Hematopoietic multipotent progenitor cell treated with erythropoietin and hydrocortisone succinate and interleukin-3 and kit ligand, for 17 days (in vitro differentiated cells): Measurements from ENCODE around the gene SYNE4.
"Not testable (repeated sequence)": the region's sequence is repeated elsewhere in the genome, so short reads cannot be mapped to it uniquely, and the experiment has no call there.

ENCODE experiments used
- DNase-seq: peaks from one replicate; pipeline ENCODE4 v3.0.0-alpha.2; 2015; ENCODE audit warnings: low spot score

SYNE4 gene

GRCh38 chr19:35990771-35991730 is 17.6 kb downstream of the SYNE4 start:
- no peak for DNase-seq

DNA sequence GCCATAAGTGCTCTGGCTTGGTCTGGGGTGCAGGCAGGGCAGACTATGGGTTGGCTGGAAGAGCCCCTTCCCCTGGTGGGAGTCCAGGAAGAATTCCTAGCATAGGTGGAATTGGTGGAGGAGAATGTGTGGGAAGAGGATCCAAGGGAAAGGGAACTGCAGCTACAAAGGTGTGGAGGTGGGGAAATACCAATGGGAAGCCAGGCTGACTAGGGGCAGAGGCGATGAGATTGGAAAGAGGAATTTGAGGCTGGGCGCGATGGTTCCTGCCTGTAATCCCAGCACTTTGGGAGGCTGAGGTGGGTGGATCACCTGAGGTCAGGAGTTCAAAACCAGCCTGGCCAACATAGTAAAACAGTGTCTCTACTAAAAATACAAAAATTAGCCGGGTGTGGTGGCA is 18.5 kb downstream of the SYNE4 start:
- DNase-seq = no peak

- no peak for DNase-seq
These were observed 19.8 kb downstream of the SYNE4 start for GRCh38 chr19:35988824-35989223.

DNA sequence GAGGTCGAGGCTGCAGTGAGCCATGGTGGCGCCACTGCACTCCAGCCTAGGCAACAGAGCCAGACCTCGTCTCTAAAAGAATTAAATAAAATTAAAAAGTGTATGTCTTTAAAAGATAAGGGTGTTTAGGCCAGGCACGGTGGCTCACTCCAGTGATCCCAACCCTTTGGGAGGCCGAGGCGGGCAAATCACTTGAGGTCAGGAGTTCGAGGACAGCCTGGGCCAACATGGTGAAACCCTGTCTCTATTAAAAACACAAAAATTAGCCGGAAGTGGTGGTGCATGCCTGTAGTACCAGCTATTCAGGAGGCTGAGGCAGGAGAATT is 21.1 kb downstream of the SYNE4 start:
- no peak for DNase-seq

GRCh38 chr19:35986664-35987570 is 21.7 kb downstream of the SYNE4 start:
- no peak for DNase-seq

DNA sequence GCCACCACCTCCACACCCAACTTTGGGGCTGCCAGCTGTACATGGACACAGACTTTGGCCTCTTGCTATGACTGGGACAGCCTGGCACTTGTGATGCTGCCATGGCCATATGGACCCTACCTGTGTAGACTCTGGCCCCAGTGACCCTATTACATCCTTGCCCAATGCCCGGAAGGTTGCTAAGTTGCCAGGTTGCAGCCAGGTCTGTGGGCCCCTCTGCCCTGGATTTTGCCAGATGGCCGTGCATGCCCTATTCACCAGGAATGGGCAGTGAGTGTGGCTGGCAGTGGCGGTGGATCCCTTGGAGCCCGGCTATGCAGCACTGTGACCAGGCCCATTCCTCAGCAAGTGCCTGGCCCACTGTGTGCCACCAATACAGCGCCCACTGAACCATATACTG is 22.5 kb downstream of the SYNE4 start:
- no peak for DNase-seq

DNA sequence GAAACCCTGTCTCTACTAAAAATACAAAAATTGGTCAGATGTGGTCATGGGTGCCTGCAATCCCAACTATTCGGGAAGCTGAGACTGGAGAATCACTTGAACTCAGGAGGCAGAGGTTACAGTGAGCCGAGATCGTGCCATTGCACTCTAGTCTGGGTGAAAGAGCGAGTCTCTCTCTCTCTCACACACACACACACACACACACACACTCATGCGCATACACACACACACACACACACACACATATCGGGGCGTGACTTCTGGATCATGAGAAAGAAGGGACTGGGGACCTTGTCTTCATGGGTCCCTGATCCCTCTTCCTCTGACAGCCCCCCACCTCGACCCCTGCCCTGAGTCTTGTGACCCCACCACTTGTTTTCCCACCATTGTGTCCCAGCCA is 25.4 kb downstream of the SYNE4 start:
- DNase-seq = no peak

DNA sequence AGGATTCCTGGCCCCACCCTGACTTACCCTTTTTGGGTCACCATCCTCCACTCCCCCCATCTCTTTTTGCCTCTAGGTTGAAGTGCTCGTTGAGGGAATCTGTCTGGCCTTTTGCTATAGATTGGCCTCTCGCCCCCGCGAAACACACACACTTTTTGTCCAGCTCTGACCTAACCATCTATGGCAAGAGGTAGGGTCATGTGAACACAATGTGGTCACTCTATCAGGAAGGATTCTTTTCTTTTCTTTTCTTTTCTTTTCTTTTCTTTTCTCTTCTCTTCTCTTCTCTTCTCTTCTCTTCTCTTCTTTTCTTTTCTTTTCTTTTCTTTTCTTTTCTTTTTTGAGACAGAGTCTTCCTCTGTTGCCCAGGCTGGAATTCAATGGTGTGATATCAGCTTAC is 27.6 kb downstream of the SYNE4 start:
- DNase-seq = not testable (repeated sequence)

GRCh38 chr19:35978832-35979365 is 29.7 kb downstream of the SYNE4 start:
- DNase-seq = no peak

GRCh38 chr19:35978271-35978670 is 30.3 kb downstream of the SYNE4 start:
- no peak for DNase-seq

DNA sequence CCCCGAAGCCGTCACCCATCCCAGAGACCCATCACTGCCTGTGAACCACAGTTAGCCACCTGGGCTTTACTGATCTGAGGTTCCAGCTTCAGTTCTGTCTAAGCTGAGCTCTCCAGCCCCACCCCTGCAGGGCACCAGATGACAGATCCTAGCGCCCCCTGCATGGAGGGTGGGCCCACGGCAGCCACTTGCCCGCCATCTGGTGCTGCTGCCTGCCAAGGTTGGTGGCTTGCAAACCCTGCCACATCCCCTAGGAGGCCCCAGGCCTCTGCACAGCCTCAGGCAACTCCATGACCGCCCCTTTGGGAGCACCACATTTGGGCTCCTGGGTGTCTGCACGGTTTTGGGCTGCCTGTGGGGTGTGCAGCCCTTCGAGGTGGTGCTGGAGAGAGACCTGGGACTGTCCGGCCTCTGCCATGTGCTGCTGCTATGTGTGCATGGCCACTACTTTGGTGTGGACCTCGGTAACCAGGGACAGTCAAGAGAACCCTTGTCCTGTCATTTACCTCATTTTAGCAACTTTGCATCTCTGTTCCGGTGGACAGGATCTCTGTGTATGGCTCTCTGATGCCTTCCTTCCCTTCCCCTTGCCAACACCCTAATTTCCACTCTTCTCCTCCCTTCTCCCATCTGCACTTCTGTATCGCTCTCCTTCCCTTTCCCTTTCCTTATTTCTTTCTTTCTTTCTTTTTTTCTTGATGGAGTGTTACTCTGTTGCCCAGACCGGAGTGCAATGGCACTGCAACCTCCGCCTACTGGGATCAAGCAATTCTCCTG is 31.0 kb downstream of the SYNE4 start:
- no peak for DNase-seq

DNA sequence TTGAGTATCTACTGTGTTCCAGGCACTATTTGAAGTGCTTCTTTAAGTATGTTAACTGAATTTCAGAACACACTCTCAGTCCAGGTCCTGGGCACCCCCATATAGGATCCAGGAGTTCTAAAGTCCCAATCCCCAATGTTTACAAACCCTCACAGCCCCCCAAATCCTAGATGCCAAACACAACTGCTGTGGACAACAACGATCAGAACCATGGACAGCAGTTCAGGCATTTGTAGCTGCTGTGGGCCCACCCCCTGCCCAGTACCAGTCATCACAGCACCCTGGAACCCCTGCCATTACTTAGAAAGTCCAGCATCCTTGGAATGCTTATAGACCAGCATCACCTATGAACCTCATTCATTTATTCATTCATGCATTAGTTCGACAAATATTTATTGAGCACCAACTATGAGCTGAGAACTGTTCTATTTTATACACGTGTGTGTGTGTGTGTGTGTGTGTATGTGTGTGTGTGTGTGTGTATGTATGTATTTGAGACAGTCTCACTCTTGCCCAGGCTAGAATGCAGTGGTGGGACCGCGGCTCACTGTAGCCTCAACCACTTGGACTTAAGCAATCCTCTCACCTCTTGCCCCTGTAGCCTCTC is 32.9 kb downstream of the SYNE4 start:
- DNase-seq = no peak

DNA sequence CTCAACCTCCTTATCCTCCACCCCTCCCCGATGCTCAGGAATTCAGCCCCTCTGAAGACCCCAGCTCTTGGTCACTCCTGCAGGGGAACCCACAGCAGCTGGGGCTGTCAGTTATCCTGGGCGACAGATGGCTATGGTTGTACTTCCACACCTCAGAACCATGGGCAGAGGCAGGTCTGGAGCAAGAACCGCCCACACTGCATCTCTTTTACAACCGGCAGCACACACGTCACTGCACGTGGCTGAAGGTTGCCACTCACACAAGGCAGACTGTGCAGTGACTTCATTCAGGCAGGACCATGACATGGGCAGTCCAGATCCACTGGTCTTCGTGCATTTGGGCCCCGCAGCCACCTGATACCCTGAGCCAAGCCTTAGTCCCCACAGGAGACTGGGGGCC is 35.1 kb downstream of the SYNE4 start:
- DNase-seq = no peak

DNA sequence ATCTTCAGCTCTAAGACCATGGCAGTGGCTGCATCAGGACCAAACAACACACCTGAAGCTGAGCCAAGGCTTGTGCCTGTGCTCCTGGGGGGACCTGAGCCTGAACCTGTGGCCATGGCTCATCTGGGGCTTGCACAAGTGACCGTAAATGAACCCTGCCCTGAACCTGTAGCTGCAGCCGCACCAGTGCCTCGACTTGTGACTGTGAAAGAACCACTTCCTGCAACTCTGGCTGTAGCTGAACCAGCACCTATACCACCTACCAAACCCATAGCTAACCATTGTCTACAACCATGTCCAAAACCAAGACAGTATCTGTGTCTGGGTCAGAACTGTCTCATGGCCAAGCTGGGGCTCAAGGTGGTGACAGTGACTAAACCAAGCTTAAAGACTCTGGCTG is 41.8 kb downstream of the SYNE4 start:
- DNase-seq = no peak

GRCh38 chr19:35963514-35963913 is 45.1 kb downstream of the SYNE4 start:
- no peak for DNase-seq

GRCh38 chr19:35960432-35960972 is 48.1 kb downstream of the SYNE4 start:
- DNase-seq = no peak

DNA sequence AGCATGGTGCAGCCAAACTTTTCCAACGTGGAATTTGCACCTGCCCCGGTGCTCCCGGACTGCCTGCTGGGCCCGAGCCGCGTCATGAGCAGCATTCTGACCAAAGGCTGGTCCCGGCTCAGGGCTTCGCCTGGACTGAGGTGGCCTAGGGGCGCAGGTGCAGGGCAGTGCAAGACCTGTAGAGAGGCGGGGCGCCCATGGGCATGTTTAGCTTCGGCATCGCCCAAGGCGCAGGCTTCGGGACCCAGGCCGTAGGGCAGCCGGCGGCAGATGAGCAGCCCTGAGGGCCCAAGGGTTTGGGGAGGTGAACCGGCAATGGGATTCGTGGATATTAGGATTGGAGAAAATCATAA is 48.7 kb downstream of the SYNE4 start:
- DNase-seq = no peak

DNA sequence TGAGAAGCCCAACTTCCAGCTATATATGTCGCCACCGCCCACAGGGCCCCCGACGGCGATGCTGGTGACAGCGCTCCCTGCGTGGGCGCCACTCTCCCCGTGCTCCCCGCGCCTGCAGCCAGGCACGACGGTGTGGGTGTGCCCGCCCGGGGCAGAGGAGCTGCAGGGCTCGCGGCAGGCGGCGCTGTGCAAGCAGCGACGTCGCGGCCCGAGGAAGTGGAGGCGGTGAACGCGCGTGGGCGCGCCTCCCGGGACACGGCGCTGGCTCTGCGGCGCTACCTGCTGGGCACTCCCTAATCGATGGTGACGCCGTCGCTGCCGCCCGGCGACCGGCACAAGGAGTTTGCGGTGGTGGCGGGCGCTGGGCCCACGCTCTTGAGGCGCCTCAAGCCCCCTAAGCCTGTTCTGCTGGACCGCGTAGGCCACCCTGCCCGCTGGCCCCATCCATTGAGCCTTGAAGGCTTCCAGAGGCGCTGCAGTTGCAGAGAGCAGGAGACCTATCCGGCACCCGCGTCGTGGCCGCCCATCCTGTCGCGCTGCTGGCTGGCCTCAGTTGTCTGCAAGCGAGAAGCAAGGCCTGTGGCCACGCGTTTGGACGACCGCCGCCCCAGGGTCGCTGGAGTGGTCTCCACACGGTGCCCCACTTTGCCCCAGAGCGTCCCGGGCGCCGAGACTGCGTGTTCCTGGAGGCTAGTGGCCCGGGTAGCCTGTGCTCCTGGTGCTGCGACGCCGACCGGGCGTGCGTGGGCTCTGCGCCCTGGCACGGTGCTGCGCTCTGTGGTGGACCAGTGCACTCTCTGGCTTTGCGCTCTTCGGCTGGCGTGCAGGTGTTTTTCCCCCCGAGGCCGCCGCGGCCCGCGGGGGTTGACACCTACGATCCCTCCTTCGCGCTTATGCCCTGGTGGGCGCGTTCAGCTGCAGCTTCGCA is 49.3 kb downstream of the SYNE4 start:
- DNase-seq = no peak

- DNase-seq = no peak
These were observed 50.0 kb downstream of the SYNE4 start for GRCh38 chr19:35958660-35959039.

- not testable (repeated sequence) for DNase-seq
These were observed 51.2 kb downstream of the SYNE4 start for GRCh38 chr19:35957411-35957810.
